NAMALWA (cell line): ENCODE results near the gene ASTL.

ENCODE experiments used
- DNase-seq: peaks from one replicate; pipeline ENCODE4 v3.0.0-alpha.2; 2015; ENCODE audit warnings: low spot score

Gene ASTL

DNA sequence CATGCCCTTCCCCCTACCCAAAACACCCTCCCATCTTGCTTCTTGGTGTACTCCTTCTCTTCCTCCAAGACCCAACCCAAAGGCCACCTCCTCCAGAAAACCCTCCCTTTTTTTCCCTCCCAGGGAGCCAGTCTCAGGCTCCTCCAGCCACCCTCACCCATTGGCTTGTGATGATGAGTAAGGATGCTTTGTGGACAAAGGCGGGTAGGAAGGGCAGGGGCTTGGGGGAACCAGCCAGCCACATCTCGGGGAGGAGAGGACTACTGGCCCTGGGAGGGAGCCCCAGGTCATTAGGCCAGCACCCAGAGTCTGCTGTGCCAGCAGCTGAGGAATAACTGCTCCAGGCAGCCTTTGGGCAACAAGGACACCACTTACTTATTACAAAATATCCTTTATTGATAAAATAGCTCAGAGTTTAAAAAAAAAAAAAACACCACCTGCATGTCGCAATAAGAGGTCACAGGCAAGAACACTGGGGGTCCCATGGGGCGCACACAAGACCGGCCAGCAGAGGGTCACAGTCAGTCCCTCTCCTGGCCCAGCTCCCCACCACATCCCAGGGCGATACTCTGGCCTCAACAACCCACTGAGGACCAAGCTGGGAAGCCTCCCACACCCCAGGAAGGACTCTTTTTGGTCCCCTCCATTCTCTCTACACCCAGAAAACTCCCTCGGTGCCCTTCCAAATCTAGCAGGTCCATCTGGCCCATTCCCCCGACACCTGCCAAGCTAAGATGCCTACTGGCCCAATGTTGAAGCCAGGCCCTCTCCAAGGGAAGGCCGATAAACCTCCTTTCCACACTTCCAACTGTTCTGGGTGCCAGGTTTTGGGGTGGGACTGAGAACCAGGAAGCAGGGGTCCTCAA is 25.6 kb downstream of the ASTL start:
- DNase-seq: no peak

DNA sequence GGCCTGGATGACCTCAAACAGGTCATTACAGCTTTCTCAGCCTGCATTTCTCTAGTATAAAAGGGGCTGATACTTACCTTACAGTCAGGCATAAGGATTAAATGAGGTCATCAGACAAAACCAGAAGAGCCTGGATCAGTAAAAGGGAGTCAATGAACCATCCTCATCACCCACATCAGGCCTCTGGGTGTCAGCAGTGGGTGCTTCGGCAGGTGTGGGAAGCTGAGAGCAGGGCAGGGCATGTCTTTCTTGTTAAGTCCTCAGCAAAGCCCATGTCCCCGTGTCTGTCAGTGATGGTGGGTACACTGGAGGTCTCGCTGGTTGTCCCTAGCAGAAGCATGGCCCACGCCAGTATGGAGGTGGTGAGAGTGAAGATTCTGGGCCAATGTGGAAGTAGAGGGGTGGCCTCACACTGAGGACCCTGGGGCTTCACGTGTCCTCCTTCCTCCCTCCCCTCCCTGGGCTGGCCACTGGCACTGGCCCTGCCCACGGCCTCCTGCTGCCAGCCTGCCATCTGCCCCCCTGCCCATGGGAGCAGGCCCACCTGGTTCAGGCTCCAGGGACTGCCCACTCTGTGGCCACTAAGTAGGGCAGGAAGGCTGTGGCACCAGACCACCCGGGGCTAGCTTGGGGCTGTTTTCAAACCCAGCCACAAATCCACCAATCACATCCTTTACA is 26.3 kb downstream of the ASTL start:
- DNase-seq: peak; percentile 43

GRCh38 chr2:96111257-96111640 is 27.1 kb downstream of the ASTL start:
- DNase-seq: no peak

GRCh38 chr2:96110621-96111256 is 27.6 kb downstream of the ASTL start:
- no peak for DNase-seq

- DNase-seq: no peak
These were observed 28.3 kb downstream of the ASTL start for GRCh38 chr2:96109931-96110511.

GRCh38 chr2:96109361-96109680 is 29.0 kb downstream of the ASTL start:
- no peak for DNase-seq

DNA sequence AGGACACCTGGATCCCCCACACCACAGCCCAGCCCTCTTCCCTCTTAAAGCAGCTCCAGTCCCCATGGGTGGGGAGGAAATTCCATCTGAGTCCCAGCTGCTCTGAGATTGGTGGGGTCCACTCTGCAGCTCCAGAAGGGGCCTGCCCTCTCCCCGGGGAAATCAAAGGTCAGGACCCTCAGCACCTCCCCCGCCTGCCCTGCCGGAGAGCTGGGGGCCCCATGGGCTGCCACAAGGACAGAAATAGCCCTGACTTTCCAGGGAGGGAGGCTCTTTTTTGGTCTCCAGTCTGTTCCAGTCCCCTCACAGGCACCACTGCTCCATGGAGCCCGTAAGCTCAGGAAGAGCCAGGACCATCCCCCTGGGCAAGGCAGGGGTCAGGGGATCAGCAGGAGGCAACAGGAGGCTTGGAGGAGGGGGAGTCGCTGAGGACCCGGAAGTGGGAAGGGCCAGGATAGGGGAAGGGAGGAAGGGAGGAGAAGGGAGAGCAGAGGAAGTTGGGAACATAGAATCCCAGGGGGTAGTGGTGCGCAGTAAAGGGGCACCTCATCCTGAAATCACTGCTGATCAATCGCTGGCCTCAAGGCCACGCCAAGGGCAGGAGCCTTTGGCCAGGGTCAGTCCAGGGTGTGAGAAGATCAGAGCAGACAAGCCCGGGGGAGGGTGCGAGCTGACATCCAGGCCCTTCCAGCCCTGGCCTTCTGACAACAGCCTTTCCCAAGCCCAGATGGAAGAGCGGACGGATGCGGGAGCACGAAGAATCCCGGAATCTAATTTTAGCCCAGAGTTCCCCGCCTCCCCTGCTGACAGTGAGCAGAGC is 29.6 kb downstream of the ASTL start:
- no peak for DNase-seq

- no peak for DNase-seq
These were observed 30.2 kb downstream of the ASTL start for GRCh38 chr2:96108151-96108540.

- no peak for DNase-seq
These were observed 30.6 kb downstream of the ASTL start for GRCh38 chr2:96107708-96108065.

DNA sequence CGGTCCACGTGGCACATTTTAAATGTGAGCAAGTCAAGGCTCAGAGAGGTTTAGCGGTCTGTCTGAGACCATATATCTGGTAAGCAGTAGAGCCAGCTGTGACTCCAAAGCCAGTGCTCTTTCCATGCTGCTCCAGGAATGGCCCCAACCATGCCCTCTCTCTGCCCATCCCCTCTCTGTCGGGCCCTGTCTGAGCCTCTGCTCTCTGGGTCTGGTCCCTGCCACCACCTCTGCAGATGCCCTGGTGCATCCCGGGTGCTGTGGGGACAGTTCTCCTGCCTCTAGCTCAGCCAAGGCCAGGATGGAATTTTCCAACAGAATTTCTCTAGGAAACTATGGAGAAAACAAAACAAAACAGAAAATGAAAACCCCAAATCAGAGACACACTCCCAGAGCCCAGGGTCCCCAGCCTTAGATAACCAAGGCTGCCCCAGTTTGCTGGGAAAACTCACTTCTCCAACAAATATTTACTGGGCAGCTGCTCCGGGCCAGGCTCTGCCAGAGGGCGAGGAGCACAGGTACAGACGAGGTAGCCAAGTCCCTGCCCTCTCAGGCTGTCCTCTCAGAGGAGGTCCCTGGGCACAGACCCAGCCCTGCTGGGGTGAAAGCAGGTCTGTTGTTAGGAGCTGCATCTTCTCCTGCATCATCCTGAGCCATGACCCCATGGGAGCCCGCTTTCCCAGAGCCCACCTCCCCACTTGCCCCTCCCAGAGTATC is 31.2 kb downstream of the ASTL start:
- no peak for DNase-seq

GRCh38 chr2:96105994-96106715 is 32.1 kb downstream of the ASTL start:
- no peak for DNase-seq

DNA sequence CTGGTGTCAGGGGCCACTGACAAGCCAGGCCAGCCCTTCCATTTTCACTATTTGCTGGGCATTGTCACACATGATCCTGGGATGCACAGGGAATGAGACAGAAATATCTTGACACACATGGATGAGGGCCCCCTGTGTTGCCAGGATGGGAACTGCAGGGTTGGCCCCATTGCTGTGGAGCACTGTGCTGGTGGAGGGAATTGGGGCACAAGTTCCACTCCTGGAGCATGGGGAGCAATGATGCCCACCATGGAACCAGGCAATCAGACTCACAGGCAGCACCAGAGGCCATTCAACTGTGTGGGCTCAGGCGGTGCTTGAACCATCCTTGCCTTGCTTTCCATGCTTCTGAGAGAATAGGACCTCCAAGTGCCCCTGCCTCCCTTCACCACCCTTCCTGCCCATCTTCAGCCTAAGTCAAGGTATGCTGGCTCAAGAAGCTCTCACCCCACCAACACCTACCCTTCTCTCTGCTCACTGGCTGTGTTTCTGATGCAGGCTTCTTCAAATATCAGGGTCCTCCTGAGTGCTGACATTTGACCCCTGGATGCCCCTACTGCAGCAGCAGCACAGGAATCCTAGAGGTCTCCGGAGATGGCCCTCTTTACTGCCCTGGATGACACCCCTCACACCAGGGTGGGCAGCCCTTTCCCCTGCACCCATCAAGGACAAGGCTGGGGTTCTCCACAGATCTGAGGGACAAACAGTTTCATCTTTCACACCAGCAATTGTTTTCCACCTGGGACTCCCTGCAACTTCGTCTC is 33.0 kb downstream of the ASTL start:
- no peak for DNase-seq

GRCh38 chr2:96104487-96104861 is 33.8 kb downstream of the ASTL start:
- no peak for DNase-seq

DNA sequence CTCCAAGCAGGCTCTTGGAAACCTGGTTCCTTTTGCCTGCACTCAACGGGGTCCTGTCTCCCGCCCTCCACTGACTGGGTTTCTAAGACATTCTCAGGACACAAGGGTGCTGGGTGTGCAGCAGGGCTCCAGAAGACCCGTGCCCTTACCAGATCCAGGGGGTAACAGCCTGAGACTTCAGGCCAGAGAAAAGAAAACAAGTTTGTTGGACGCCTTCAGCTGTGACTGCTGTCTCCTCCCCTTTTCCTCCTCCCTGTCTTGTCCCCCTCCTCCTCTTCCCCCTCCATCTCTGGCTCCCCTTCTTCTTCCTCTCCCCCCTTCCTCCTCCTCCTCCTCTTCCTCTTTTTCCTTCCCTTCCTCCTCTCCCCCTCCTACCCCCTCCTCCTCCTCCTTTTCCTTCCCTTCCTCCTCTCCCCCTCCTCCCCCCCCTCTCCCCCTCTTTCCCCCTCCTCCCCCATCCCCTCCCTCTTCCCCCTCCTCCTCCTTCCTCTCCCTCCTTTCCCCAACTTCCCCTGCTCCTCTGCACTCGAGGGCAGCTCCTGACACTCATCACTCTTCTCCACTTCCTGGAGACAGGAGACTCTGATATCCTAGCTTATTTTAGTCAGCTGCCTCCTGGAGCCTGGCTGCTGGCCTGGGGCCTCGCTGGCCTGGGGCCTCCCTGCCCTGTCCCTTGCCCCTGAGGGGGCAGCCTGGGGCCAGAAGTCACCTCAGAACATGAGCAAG is 34.4 kb downstream of the ASTL start:
- no peak for DNase-seq

- no peak for DNase-seq
These were observed 35.1 kb downstream of the ASTL start for GRCh38 chr2:96103187-96103601.

DNA sequence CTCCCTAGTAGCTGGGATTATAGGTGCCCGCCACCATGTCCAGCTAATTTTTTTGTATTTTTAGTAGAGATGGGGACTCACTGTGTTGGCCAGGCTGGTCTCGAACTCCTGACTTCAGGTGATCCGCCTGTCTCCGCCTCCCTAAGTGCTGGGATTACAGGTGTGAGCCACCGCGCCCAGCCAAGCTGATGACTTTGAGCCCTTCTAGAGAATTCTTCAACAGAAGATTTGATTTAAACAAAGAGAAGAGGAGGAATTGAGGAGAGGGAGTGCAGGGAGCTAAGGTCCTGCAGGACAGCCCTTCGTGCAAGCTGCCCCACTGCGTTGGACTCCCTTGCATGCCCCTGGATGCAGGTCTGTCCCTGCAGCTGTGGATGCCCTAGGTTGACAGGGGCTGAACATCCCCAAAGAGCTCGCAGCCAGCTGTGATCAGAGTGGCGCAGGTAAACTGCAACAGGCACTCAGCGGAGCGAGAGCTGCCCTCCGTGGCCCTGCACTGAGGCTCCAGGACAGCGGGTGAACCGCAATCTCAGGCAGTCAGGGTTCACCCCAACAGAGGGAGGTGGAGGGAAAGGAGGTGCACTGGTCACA is 35.6 kb downstream of the ASTL start:
- no peak for DNase-seq

- DNase-seq: no peak
These were observed 37.4 kb downstream of the ASTL start for GRCh38 chr2:96100893-96101304.

DNA sequence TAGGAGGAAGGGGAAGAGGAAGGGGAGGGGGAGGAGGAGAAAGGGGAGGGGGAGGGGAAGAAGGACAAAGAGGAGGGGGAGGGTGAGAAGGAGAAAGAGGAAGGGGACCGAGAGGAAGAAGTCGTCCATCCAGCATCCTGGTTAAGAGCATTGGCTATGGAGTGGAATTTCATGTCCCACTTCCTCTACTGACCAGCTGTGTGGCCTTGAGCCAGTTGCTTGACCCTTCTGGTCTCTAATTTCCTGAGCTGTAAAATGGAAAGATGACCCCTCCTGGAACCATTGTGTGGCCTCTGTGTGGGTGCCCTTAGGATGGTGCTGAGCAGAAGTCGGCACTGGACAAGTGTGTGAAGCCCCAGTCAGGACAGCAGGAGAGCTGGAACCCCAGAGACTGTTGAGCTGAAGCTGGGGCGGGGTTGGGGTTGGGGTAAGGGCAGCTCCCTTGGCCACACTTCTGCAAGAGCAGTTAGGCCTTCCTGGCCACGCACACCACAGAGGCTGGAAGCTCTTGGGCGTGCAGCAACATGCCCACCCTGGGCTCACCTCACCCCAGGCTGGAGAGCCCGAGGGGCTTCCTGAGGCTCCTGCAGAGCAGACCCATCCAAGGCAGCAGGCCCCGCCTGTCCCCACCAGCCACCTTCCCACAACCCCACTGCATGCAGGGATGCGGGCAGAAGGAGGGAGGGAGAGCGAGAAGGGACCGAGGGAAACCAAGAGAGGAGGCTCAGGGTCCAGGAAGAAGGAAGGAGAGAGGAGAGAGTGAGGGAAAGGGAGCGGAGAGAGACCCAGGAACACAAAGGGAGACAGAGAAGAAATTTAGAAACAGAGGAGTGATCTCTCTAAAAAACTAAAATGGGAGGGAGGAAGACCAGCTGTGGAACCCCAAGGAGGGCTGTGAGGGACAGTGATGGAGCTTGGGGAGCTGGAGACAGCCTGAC is 38.2 kb downstream of the ASTL start:
- DNase-seq: no peak
